ENCODE results near the gene HNRNPF. TPM values are rescaled to one million over a fixed set of nuclear protein-coding genes. Genes with fewer than 3 reads are reported as not detected.

Gene HNRNPF
- total RNA-seq, 1 experiment from 2014 or later, result 358 TPM

DNA sequence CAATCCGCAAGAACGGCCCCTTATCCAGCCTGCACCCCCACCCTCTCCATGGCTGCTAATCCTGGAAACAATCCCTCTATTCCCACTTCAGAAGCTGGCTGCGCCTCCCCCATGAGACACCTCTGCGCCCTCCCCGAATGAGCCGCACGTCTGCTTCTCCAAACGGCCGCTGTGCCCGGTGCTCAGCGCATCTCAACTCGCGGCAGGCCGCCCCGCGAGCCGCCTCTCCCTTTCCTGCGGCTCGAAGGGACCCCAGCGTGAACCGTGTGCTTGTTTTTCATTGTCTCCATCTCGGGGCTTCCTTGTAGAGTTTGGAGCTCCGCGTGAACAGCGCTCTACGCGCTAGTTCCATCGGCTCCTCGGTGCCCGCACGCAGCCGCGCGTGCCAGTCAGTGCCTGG lies 58.3 kb downstream of the HNRNPF start:
- TF ChIP-seq JAZF1 (CRISPR knock-in tag; IDR thresholded peaks at IDR 0.05) (no peak), NFYB (CRISPR knock-in tag; conservative IDR thresholded peaks at IDR 0.05; ENCODE audit: low read depth) (no peak), NFATC4 (CRISPR knock-in tag; IDR thresholded peaks at IDR 0.05) (no peak), ZNF232 (CRISPR knock-in tag; IDR thresholded peaks at IDR 0.05) (no peak), TCF7 (CRISPR knock-in tag; IDR thresholded peaks at IDR 0.05; ENCODE audit: low read depth) (no peak), ETV6 (CRISPR knock-in tag; IDR thresholded peaks at IDR 0.05) (no peak), TEAD1 (CRISPR knock-in tag; IDR thresholded peaks at IDR 0.05) (no peak), RELA (CRISPR knock-in tag; IDR thresholded peaks at IDR 0.05; ENCODE audit: borderline replicate concordance) (no peak), TP53 (CRISPR knock-in tag; IDR thresholded peaks at IDR 0.05) (no peak), ZNF138 (CRISPR knock-in tag; conservative IDR thresholded peaks at IDR 0.05) (no peak)
- TF ChIP-seq, protein P1, sequence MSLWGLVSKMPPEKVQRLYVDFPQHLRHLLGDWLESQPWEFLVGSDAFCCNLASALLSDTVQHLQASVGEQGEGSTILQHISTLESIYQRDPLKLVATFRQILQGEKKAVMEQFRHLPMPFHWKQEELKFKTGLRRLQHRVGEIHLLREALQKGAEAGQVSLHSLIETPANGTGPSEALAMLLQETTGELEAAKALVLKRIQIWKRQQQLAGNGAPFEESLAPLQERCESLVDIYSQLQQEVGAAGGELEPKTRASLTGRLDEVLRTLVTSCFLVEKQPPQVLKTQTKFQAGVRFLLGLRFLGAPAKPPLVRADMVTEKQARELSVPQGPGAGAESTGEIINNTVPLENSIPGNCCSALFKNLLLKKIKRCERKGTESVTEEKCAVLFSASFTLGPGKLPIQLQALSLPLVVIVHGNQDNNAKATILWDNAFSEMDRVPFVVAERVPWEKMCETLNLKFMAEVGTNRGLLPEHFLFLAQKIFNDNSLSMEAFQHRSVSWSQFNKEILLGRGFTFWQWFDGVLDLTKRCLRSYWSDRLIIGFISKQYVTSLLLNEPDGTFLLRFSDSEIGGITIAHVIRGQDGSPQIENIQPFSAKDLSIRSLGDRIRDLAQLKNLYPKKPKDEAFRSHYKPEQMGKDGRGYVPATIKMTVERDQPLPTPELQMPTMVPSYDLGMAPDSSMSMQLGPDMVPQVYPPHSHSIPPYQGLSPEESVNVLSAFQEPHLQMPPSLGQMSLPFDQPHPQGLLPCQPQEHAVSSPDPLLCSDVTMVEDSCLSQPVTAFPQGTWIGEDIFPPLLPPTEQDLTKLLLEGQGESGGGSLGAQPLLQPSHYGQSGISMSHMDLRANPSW (CRISPR knock-in tag; conservative IDR thresholded peaks at IDR 0.05; ENCODE audit: low read depth), result no peak
- TF ChIP-seq, protein P2, sequence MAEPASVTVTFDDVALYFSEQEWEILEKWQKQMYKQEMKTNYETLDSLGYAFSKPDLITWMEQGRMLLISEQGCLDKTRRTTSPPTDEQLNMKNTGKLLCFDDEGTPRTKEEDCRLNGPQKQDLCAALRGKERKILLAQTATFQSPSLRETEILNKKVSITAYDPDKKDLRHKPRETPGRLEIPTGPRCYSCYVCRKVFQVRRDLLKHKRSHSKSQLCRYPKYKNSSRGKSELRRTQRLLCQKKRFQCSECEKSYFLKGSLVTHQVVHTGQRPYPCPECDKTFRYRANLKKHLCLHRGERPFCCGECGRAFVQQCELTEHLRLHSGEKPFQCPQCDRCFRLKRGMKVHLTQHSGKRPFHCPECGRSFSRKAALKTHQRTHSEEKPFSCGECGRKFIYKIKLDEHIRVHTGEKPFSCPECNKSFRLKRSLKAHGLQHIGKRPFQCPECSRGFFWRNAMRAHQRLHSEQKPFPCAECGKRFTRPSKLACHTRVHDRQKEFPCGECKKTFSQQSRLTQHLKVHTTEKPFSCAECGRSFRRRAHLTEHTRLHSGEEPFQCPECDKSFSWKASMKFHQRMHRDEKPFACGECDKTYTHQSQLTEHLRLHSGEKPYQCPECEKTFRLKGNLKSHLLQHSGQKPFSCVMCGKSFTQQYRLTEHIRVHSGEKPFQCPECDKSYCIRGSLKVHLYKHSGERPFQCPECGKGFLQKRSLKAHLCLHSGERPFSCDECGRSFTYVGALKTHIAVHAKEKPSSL (CRISPR knock-in tag; conservative IDR thresholded peaks at IDR 0.05), result no peak
- Mint-ChIP-seq H3K4me1 (peaks cover 34% of the 10 kb centered on the region), H3K27me3 (ENCODE audit: low read depth) (no peaks in the 10 kb centered on the region), H3K36me3 (no peaks in the 10 kb centered on the region), H3K9me3 (no peaks in the 10 kb centered on the region), H3K4me3 (no peak overlapping the region), H3K27ac (no peak overlapping the region)
- ATAC-seq (no peak), DNase-seq (ENCODE audit: low spot score) (no peak)
- POLR2A ChIA-PET, result no interaction called here
- CTCF ChIA-PET, result interaction anchor here (0.6 to 1.3 kb wide), 4 partner anchors 34 to 147 kb away, joined by 3 to 4 read pairs (median 3); no protein-coding TSS in a partner anchor

DNA sequence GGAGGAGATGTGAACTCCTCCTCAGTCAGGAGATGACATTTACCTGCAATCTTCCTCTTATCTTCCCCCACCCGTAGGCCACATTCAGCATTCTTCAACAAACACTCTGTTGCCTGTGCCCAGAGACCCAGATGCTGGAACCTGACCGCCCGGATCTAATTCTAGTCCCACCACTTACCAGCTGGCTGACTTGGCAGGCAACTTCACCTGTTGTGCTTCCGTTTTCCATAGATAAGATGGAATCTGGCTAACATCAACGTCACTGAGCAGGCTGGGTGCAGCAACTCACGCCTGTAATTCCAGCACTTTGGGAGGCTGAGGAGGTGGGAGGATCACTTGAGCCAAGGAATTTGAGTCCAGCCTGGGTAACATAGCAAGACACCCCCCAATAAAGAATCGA lies 58.8 kb downstream of the HNRNPF start:
- no peak for ATAC-seq
- peaks cover 31% of the 10 kb centered on the region for H3K4me1 Mint-ChIP-seq
- H3K27ac Mint-ChIP-seq, result no peak overlapping the region
- ChIA-PET CTCF (interaction anchor here (1.0 to 1.6 kb wide), 3 partner anchors 30 to 147 kb away, joined by 3 to 5 read pairs (median 3); no protein-coding TSS in a partner anchor), POLR2A (no interaction called here)
- no peaks in the 10 kb centered on the region for H3K9me3 Mint-ChIP-seq
- no peaks in the 10 kb centered on the region for H3K36me3 Mint-ChIP-seq
- no peak for DNase-seq (ENCODE audit: low spot score)
- H3K27me3 Mint-ChIP-seq (ENCODE audit: low read depth), result no peaks in the 10 kb centered on the region
- H3K4me3 Mint-ChIP-seq, result no peak overlapping the region
- TF ChIP-seq, protein P3, sequence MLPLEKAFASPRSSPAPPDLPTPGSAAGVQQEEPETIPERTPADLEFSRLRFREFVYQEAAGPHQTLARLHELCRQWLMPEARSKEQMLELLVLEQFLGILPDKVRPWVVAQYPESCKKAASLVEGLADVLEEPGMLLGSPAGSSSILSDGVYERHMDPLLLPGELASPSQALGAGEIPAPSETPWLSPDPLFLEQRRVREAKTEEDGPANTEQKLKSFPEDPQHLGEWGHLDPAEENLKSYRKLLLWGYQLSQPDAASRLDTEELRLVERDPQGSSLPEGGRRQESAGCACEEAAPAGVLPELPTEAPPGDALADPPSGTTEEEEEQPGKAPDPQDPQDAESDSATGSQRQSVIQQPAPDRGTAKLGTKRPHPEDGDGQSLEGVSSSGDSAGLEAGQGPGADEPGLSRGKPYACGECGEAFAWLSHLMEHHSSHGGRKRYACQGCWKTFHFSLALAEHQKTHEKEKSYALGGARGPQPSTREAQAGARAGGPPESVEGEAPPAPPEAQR (CRISPR knock-in tag; IDR thresholded peaks at IDR 0.05), result no peak
- no peak for TF ChIP-seq ZNF138 (CRISPR knock-in tag; conservative IDR thresholded peaks at IDR 0.05)
- TF ChIP-seq ZNF396 (CRISPR knock-in tag; IDR thresholded peaks at IDR 0.05; ENCODE audit: borderline replicate concordance), result no peak
- TF ChIP-seq, protein P4, sequence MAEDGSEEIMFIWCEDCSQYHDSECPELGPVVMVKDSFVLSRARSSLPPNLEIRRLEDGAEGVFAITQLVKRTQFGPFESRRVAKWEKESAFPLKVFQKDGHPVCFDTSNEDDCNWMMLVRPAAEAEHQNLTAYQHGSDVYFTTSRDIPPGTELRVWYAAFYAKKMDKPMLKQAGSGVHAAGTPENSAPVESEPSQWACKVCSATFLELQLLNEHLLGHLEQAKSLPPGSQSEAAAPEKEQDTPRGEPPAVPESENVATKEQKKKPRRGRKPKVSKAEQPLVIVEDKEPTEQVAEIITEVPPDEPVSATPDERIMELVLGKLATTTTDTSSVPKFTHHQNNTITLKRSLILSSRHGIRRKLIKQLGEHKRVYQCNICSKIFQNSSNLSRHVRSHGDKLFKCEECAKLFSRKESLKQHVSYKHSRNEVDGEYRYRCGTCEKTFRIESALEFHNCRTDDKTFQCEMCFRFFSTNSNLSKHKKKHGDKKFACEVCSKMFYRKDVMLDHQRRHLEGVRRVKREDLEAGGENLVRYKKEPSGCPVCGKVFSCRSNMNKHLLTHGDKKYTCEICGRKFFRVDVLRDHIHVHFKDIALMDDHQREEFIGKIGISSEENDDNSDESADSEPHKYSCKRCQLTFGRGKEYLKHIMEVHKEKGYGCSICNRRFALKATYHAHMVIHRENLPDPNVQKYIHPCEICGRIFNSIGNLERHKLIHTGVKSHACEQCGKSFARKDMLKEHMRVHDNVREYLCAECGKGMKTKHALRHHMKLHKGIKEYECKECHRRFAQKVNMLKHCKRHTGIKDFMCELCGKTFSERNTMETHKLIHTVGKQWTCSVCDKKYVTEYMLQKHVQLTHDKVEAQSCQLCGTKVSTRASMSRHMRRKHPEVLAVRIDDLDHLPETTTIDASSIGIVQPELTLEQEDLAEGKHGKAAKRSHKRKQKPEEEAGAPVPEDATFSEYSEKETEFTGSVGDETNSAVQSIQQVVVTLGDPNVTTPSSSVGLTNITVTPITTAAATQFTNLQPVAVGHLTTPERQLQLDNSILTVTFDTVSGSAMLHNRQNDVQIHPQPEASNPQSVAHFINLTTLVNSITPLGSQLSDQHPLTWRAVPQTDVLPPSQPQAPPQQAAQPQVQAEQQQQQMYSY (CRISPR knock-in tag; IDR thresholded peaks at IDR 0.05), result no peak
- TF ChIP-seq CREB1 (CRISPR knock-in tag; IDR thresholded peaks at IDR 0.05), result no peak
- TF ChIP-seq, protein P5, sequence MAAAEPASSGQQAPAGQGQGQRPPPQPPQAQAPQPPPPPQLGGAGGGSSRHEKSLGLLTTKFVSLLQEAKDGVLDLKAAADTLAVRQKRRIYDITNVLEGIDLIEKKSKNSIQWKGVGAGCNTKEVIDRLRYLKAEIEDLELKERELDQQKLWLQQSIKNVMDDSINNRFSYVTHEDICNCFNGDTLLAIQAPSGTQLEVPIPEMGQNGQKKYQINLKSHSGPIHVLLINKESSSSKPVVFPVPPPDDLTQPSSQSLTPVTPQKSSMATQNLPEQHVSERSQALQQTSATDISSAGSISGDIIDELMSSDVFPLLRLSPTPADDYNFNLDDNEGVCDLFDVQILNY (CRISPR knock-in tag; IDR thresholded peaks at IDR 0.05), result no peak
- TF ChIP-seq, protein P6, sequence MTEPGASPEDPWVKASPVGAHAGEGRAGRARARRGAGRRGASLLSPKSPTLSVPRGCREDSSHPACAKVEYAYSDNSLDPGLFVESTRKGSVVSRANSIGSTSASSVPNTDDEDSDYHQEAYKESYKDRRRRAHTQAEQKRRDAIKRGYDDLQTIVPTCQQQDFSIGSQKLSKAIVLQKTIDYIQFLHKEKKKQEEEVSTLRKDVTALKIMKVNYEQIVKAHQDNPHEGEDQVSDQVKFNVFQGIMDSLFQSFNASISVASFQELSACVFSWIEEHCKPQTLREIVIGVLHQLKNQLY (CRISPR knock-in tag; IDR thresholded peaks at IDR 0.05), result no peak
- TF ChIP-seq NR1H2 (CRISPR knock-in tag; IDR thresholded peaks at IDR 0.05), result no peak
